HepG2 (cell line): ENCODE results near the gene GYG1. TPM values are rescaled to one million over a fixed set of nuclear protein-coding genes. Genes with fewer than 3 reads are reported as not detected.
A peak's percentile ranks its signal among the peaks of the same experiment; 100 is the strongest.

ENCODE experiments used
- BORCS8-MEF2B ChIP-seq: sonication (generic); formaldehyde crosslinking; IDR thresholded peaks from 2 replicates; pipeline ENCODE4 v1.8.0; 2022; ENCODE audit warnings: mild to moderate bottlenecking, missing genetic modification reagents
- CEBPB ChIP-seq: IDR thresholded peaks from 2 replicates; pipeline ENCODE4 v1.6.1; 2011; ENCODE audit warnings: low read depth, low read length, improper control_type of control experiment, borderline replicate concordance
- FOXP1 ChIP-seq, 2 experiments: fragments of 450-650 bp in 1 of 2; IDR thresholded peaks; 2 replicates each; pipeline ENCODE4 v1.6.1; 2017 to 2018; ENCODE audit warnings: antibody characterized with exemption in 1 of 2
- GPN1 ChIP-seq: sonication (generic); formaldehyde crosslinking; IDR thresholded peaks from 2 replicates; pipeline ENCODE4 v1.5.1; 2020; ENCODE audit warnings: missing genetic modification reagents, borderline replicate concordance
- KLF6 ChIP-seq: IDR thresholded peaks from 2 replicates; pipeline ENCODE4 v1.8.0; 2016; ENCODE audit warnings: missing biosample characterization, missing genetic modification reagents
- MXD4 ChIP-seq: IDR thresholded peaks from 2 replicates; pipeline ENCODE4 v1.6.1; 2016; ENCODE audit warnings: mild to moderate bottlenecking, missing biosample characterization, missing genetic modification reagents
- SAP130 ChIP-seq: IDR thresholded peaks from 2 replicates; pipeline ENCODE4 v1.6.1; 2016; ENCODE audit warnings: low read depth
- SMAD1 ChIP-seq: sonication (generic); formaldehyde crosslinking; IDR thresholded peaks from 2 replicates; pipeline ENCODE4 v1.4.0; 2020; ENCODE audit warnings: missing genetic modification reagents, low read depth, mild to moderate bottlenecking, borderline replicate concordance
- SOX13 ChIP-seq, 3 experiments: fragments of 450-650 bp in 1 of 3; sonication (generic) in 1 of 3; formaldehyde crosslinking in 1 of 3; IDR thresholded peaks in 2 of 3; conservative IDR thresholded peaks in 1 of 3; 2 replicates each; pipeline versions ENCODE4 v1.5.0 to v1.6.1; 2016 to 2020; ENCODE audit warnings: antibody characterized with exemption in 1 of 3, mild to moderate bottlenecking in 1 of 3, missing compliant biosample characterization in 1 of 3, missing genetic modification reagents in 1 of 3, moderate library complexity in 1 of 3
- TOPORS ChIP-seq: sonication (generic); formaldehyde crosslinking; IDR thresholded peaks from 2 replicates; pipeline ENCODE4 v1.8.0; 2023; ENCODE audit warnings: mild to moderate bottlenecking, missing genetic modification reagents
- U2AF2 ChIP-seq: fragments of 200-400 bp; formaldehyde crosslinking; IDR thresholded peaks from 2 replicates; pipeline ENCODE4 v1.6.1; 2017; ENCODE audit warnings: low read depth, mild to moderate bottlenecking, low read length
- ZFP36L1 ChIP-seq: sonication (generic); formaldehyde crosslinking; IDR thresholded peaks from 2 replicates; pipeline ENCODE4 v1.8.0; 2022; ENCODE audit warnings: mild to moderate bottlenecking, missing genetic modification reagents, moderate library complexity
- ZNF10 ChIP-seq: sonication (generic); formaldehyde crosslinking; IDR thresholded peaks from 2 replicates; pipeline ENCODE4 v1.4.0; 2020; ENCODE audit warnings: mild to moderate bottlenecking, low read depth, missing genetic modification reagents, borderline replicate concordance
- ZNF24 ChIP-seq: fragments of 450-650 bp; IDR thresholded peaks from 2 replicates; pipeline ENCODE4 v1.6.1; 2017; ENCODE audit warnings: antibody characterized with exemption, mild to moderate bottlenecking
- ZNF3 ChIP-seq: IDR thresholded peaks from 2 replicates; pipeline ENCODE4 v1.7.0; 2017; ENCODE audit warnings: inconsistent platforms
- ZNF34 ChIP-seq: sonication (generic); formaldehyde crosslinking; IDR thresholded peaks from 2 replicates; pipeline ENCODE4 v1.4.0; 2020; ENCODE audit warnings: mild to moderate bottlenecking, missing genetic modification reagents, borderline replicate concordance
- ZNF644 ChIP-seq: IDR thresholded peaks from 2 replicates; pipeline ENCODE4 v1.6.1; 2016; ENCODE audit warnings: low read depth
- ZNF672 ChIP-seq: sonication (generic); formaldehyde crosslinking; IDR thresholded peaks from 2 replicates; pipeline ENCODE4 v1.8.1; 2022; ENCODE audit warnings: missing genetic modification reagents
- ZNF790 ChIP-seq: sonication (generic); formaldehyde crosslinking; IDR thresholded peaks from 2 replicates; pipeline ENCODE4 v1.8.0; 2022; ENCODE audit warnings: missing genetic modification reagents, mild to moderate bottlenecking, borderline replicate concordance
- ZSCAN9 ChIP-seq: IDR thresholded peaks from 2 replicates; pipeline ENCODE4 v1.6.1; 2016; ENCODE audit warnings: borderline replicate concordance
- polyA plus RNA-seq, 8 experiments: library from polyadenylated mRNA; depleted of rRNA in 3 of 8; stranded (reverse) in 7 of 8; unstranded in 1 of 8; fragments of >200 nt; fragmentation: Illumina TruSeq in 4 of 8; extraction: Trizol in 4 of 8; gene quantifications; 2 replicates each; pipeline versions ENCODE4 v1.2.1 to v1.2.3, GENCODE V29; 2011 to 2016; ENCODE audit warnings: low read depth in 4 of 8, missing spikeins in 1 of 8, mixed read lengths in 1 of 8; ENCODE audit not compliant: insufficient read depth in 1 of 8
- total RNA-seq, 5 experiments: library from RNA; depleted of rRNA; stranded (reverse); fragments of >200 nt; fragmentation: Illumina TruSeq; extraction: Trizol; gene quantifications; 2 replicates each; pipeline ENCODE4 v1.2.3, GENCODE V29; 2016; ENCODE audit warnings: low read depth in 1 of 5
- TF ChIP-seq, protein P1 (sequence below): IDR thresholded peaks from 2 replicates; pipeline ENCODE4 v1.6.1; 2012; ENCODE audit warnings: low read depth, low read length, improper control_type of control experiment
- TF ChIP-seq, protein P2 (sequence below): sonication (generic); formaldehyde crosslinking; IDR thresholded peaks from 2 replicates; pipeline ENCODE4 v1.4.0; 2020; ENCODE audit warnings: low read depth, mild to moderate bottlenecking, missing genetic modification reagents
- TF ChIP-seq, protein P3 (sequence below): sonication (generic); formaldehyde crosslinking; IDR thresholded peaks from 2 replicates; pipeline ENCODE4 v1.5.0; 2020; ENCODE audit warnings: mild to moderate bottlenecking, missing genetic modification reagents
- TF ChIP-seq, protein P4 (sequence below): sonication (generic); formaldehyde crosslinking; conservative IDR thresholded peaks from 2 replicates; pipeline ENCODE4 v1.8.0; 2022; ENCODE audit warnings: low read depth, missing genetic modification reagents

The GYG1 gene
- total and polyA plus RNA-seq, 2 of the 13 experiments (the other 11 are each of a cell fraction or from before 2014, with no cell fraction given): 15.7 to 28.1 TPM

DNA sequence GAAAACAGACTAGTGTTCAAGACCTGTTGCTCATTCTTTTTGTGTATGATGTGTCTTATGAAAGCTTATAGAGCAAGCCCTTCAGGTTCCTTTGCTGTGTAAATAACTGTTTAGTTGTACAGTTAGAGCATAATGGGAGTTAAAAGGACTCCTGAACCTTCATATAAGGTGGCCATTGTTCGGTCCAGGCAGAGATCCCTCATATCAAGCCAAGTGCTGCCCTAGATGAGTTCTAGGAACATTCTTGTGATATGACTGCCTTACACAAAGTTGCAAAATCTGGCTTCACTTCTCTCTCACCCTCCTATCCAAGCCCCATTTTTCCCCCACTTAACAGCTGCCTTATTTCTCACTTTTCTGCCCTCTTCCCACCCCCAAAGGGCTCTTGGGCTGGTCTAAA is 26.9 kb downstream of the GYG1 start (continued):
- TF ChIP-seq GPN1: no peak
- no peak for TF ChIP-seq KLF6 (CRISPR knock-in tag)
- no peak for TF ChIP-seq BORCS8-MEF2B
- TF ChIP-seq MXD4 (CRISPR knock-in tag): no peak
- TF ChIP-seq ZFP36L1 (CRISPR knock-in tag): no peak
- 0 out of 2 replicates have a peak, but pooled peaks have one; percentile 45 for TF ChIP-seq ZNF644 (CRISPR knock-in tag)
- no peak for TF ChIP-seq ZNF34 (CRISPR knock-in tag)
- TF ChIP-seq, protein P1, sequence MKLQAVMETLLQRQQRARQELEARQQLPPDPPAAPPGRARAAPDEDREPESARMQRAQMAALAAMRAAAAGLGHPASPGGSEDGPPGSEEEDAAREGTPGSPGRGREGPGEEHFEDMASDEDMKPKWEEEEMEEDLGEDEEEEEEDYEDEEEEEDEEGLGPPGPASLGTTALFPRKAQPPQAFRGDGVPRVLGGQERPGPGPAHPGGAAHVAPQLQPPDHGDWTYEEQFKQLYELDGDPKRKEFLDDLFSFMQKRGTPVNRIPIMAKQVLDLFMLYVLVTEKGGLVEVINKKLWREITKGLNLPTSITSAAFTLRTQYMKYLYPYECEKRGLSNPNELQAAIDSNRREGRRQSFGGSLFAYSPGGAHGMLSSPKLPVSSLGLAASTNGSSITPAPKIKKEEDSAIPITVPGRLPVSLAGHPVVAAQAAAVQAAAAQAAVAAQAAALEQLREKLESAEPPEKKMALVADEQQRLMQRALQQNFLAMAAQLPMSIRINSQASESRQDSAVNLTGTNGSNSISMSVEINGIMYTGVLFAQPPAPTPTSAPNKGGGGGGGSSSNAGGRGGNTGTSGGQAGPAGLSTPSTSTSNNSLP: peak; percentile 58; the same call in 1 of the 2 replicates
- TF ChIP-seq, protein P2, sequence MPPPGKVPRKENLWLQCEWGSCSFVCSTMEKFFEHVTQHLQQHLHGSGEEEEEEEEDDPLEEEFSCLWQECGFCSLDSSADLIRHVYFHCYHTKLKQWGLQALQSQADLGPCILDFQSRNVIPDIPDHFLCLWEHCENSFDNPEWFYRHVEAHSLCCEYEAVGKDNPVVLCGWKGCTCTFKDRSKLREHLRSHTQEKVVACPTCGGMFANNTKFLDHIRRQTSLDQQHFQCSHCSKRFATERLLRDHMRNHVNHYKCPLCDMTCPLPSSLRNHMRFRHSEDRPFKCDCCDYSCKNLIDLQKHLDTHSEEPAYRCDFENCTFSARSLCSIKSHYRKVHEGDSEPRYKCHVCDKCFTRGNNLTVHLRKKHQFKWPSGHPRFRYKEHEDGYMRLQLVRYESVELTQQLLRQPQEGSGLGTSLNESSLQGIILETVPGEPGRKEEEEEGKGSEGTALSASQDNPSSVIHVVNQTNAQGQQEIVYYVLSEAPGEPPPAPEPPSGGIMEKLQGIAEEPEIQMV (CRISPR knock-in tag): no peak
- no peak for TF ChIP-seq SMAD1 (CRISPR knock-in tag)
- TF ChIP-seq, protein P3, sequence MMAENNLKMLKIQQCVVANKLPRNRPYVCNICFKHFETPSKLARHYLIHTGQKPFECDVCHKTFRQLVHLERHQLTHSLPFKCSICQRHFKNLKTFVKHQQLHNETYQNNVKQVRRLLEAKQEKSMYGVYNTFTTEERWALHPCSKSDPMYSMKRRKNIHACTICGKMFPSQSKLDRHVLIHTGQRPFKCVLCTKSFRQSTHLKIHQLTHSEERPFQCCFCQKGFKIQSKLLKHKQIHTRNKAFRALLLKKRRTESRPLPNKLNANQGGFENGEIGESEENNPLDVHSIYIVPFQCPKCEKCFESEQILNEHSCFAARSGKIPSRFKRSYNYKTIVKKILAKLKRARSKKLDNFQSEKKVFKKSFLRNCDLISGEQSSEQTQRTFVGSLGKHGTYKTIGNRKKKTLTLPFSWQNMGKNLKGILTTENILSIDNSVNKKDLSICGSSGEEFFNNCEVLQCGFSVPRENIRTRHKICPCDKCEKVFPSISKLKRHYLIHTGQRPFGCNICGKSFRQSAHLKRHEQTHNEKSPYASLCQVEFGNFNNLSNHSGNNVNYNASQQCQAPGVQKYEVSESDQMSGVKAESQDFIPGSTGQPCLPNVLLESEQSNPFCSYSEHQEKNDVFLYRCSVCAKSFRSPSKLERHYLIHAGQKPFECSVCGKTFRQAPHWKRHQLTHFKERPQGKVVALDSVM: no peak
- no peak for TF ChIP-seq FOXP1 (IDR thresholded peaks at IDR 0.05)
- TF ChIP-seq FOXP1 (CRISPR knock-in tag; IDR thresholded peaks at IDR 0.05): peak; percentile 44; the same call in 1 of the 2 replicates
- no peak for TF ChIP-seq ZNF24
- TF ChIP-seq U2AF2: no peak
- no peak for TF ChIP-seq ZNF672 (CRISPR knock-in tag)
- TF ChIP-seq, protein P4, sequence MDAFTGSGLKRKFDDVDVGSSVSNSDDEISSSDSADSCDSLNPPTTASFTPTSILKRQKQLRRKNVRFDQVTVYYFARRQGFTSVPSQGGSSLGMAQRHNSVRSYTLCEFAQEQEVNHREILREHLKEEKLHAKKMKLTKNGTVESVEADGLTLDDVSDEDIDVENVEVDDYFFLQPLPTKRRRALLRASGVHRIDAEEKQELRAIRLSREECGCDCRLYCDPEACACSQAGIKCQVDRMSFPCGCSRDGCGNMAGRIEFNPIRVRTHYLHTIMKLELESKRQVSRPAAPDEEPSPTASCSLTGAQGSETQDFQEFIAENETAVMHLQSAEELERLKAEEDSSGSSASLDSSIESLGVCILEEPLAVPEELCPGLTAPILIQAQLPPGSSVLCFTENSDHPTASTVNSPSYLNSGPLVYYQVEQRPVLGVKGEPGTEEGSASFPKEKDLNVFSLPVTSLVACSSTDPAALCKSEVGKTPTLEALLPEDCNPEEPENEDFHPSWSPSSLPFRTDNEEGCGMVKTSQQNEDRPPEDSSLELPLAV (CRISPR knock-in tag): no peak
- 0 out of 2 replicates have a peak, but pooled peaks have one; percentile 25 for TF ChIP-seq SAP130 (CRISPR knock-in tag)
- TF ChIP-seq ZSCAN9 (CRISPR knock-in tag): no peak
- no peak for TF ChIP-seq ZNF10 (CRISPR knock-in tag)
- TF ChIP-seq ZNF790: no peak
- peak; percentile 15; the same call in 1 of the 2 replicates for TF ChIP-seq CEBPB
- no peak for TF ChIP-seq TOPORS (CRISPR knock-in tag)
- TF ChIP-seq SOX13 (IDR thresholded peaks at IDR 0.05): no peak
- peak in 1 of 2 experiments; percentile 77; a peak in 2 of 4 replicates for TF ChIP-seq SOX13 (CRISPR knock-in tag; conservative IDR thresholded peaks at IDR 0.05 in 1 of 2, IDR thresholded peaks at IDR 0.05 in 1 of 2)
- TF ChIP-seq ZNF3 (CRISPR knock-in tag): no peak
